Loucy (cell line): Measurements from ENCODE around the gene TNS4.
A peak's percentile ranks its signal among the peaks of the same experiment; 100 is the strongest.

Source experiments
- H2AFZ ChIP-seq: fragments of 200-600 bp; sonication (generic); 2 replicates; pipeline ENCODE4 v1.6.0; 2016; ENCODE audit warnings: antibody characterized with exemption, mild to moderate bottlenecking, low read length, moderate library complexity
- H3F3A ChIP-seq: fragments of 200-600 bp; 2 replicates; pipeline ENCODE4 v1.6.0; 2016; ENCODE audit warnings: antibody characterized with exemption, low read depth, mild to moderate bottlenecking
- H3K27me3 ChIP-seq: fragments of 200-600 bp; sonication (generic); 2 replicates; pipeline ENCODE4 v1.6.1; 2014; ENCODE audit warnings: low read length, mild to moderate bottlenecking; ENCODE audit not compliant: insufficient read depth, poor library complexity, severe bottlenecking
- H3K36me3 ChIP-seq: fragments of 200-600 bp; sonication (generic); 2 replicates; pipeline ENCODE4 v1.6.1; 2016; ENCODE audit warnings: low read length; ENCODE audit not compliant: insufficient read depth
- H3K4me1 ChIP-seq: fragments of 200-600 bp; sonication (generic); 2 replicates; pipeline ENCODE4 v1.5.1; 2014; ENCODE audit warnings: low read length, mild to moderate bottlenecking; ENCODE audit not compliant: insufficient read depth, poor library complexity, severe bottlenecking
- H3K4me2 ChIP-seq: fragments of 200-600 bp; sonication (generic); 2 replicates; pipeline ENCODE4 v1.6.0; 2014; ENCODE audit warnings: antibody characterized with exemption, low read length, low read depth, mild to moderate bottlenecking; ENCODE audit not compliant: poor library complexity, severe bottlenecking
- H3K4me3 ChIP-seq: fragments of 200-600 bp; sonication (generic); 2 replicates; pipeline ENCODE4 v1.5.1; 2014; ENCODE audit warnings: low read length, mild to moderate bottlenecking, mixed read lengths; ENCODE audit not compliant: poor library complexity, severe bottlenecking
- H3K79me2 ChIP-seq: fragments of 200-600 bp; sonication (generic); 2 replicates; pipeline ENCODE4 v1.6.1; 2014; ENCODE audit warnings: low read length; ENCODE audit not compliant: insufficient read depth
- H3K9ac ChIP-seq: fragments of 200-600 bp; sonication (generic); 2 replicates; pipeline ENCODE4 v1.6.0; 2014; ENCODE audit warnings: mild to moderate bottlenecking, low read depth, low read length, moderate library complexity; ENCODE audit not compliant: poor library complexity, severe bottlenecking
- H3K9me2 ChIP-seq: fragments of 200-600 bp; sonication (generic); replicated peaks from 2 replicates; pipeline ENCODE4 v1.6.1; 2016; ENCODE audit warnings: low read depth, low read length, mixed read lengths
- H3K9me3 ChIP-seq: fragments of 200-600 bp; sonication (generic); 2 replicates; pipeline ENCODE4 v1.6.1; 2014; ENCODE audit warnings: mild to moderate bottlenecking, antibody characterized with exemption, low read length, low read depth; ENCODE audit not compliant: insufficient read depth
- H4K20me1 ChIP-seq: fragments of 200-600 bp; sonication (generic); 2 replicates; pipeline ENCODE4 v1.6.0; 2014; ENCODE audit warnings: antibody characterized with exemption, low read length, mild to moderate bottlenecking; ENCODE audit not compliant: insufficient read depth, poor library complexity, severe bottlenecking
- EZH2phosphoT487 ChIP-seq: fragments of 200-600 bp; IDR thresholded peaks from 2 replicates; pipeline ENCODE4 v1.6.1; 2018; ENCODE audit warnings: antibody characterized with exemption, mild to moderate bottlenecking, moderate library complexity, borderline replicate concordance
- TF ChIP-seq, protein P1 (sequence below): fragments of 200-600 bp; sonication (generic); conservative IDR thresholded peaks from 2 replicates; pipeline ENCODE4 v1.5.1; 2014; ENCODE audit warnings: mild to moderate bottlenecking, antibody characterized with exemption, low read length

Gene TNS4

GRCh38 chr17:40448639-40449261 lies 52.7 kb downstream of the TNS4 start:
- no peaks in the 10 kb centered on the region for H3K9me2 ChIP-seq
- H3K4me1 ChIP-seq, result peaks cover 45% of the 10 kb centered on the region
- no peaks in the 10 kb centered on the region for H3K27me3 ChIP-seq
- no peaks in the 10 kb centered on the region for H3K79me2 ChIP-seq
- peak overlapping the region; percentile 49 for H3K9ac ChIP-seq
- H4K20me1 ChIP-seq, result no peaks in the 10 kb centered on the region
- no peaks in the 10 kb centered on the region for H3K9me3 ChIP-seq
- H3F3A ChIP-seq, result no peaks in the 10 kb centered on the region
- H3K36me3 ChIP-seq, result no peaks in the 10 kb centered on the region
- H3K4me3 ChIP-seq, result peak overlapping the region; percentile 44
- TF ChIP-seq, protein P1, sequence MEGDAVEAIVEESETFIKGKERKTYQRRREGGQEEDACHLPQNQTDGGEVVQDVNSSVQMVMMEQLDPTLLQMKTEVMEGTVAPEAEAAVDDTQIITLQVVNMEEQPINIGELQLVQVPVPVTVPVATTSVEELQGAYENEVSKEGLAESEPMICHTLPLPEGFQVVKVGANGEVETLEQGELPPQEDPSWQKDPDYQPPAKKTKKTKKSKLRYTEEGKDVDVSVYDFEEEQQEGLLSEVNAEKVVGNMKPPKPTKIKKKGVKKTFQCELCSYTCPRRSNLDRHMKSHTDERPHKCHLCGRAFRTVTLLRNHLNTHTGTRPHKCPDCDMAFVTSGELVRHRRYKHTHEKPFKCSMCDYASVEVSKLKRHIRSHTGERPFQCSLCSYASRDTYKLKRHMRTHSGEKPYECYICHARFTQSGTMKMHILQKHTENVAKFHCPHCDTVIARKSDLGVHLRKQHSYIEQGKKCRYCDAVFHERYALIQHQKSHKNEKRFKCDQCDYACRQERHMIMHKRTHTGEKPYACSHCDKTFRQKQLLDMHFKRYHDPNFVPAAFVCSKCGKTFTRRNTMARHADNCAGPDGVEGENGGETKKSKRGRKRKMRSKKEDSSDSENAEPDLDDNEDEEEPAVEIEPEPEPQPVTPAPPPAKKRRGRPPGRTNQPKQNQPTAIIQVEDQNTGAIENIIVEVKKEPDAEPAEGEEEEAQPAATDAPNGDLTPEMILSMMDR, result no peak
- no peak for TF ChIP-seq EZH2phosphoT487
- peak overlapping the region; percentile 9; the same call in 1 of the 2 replicates for H2AFZ ChIP-seq
- peak overlapping the region; percentile 61 for H3K4me2 ChIP-seq

- H4K20me1 ChIP-seq, result no peaks in the 10 kb centered on the region
- H2AFZ ChIP-seq, result peak overlapping the region; percentile 9; the same call in 1 of the 2 replicates
- H3K4me2 ChIP-seq, result peak overlapping the region; percentile 61
- H3K9me3 ChIP-seq, result no peaks in the 10 kb centered on the region
- no peak for TF ChIP-seq EZH2phosphoT487
- TF ChIP-seq, protein P1, result no peak
- H3F3A ChIP-seq, result no peaks in the 10 kb centered on the region
- peak overlapping the region; percentile 49 for H3K9ac ChIP-seq
- no peaks in the 10 kb centered on the region for H3K27me3 ChIP-seq
- peak overlapping the region; percentile 44 for H3K4me3 ChIP-seq
- no peaks in the 10 kb centered on the region for H3K9me2 ChIP-seq
- peaks cover 45% of the 10 kb centered on the region for H3K4me1 ChIP-seq
- no peaks in the 10 kb centered on the region for H3K36me3 ChIP-seq
- H3K79me2 ChIP-seq, result no peaks in the 10 kb centered on the region
Observed at GRCh38 chr17:40448213-40448638, 53.2 kb downstream of the TNS4 start.

- H3K9ac ChIP-seq, result peak overlapping the region; percentile 49
Observed at GRCh38 chr17:40447806-40448205, 53.6 kb downstream of the TNS4 start.

More at GRCh38 chr17:40447806-40448205, 53.6 kb downstream of the TNS4 start:
- H4K20me1 ChIP-seq, result no peaks in the 10 kb centered on the region
- no peaks in the 10 kb centered on the region for H3K36me3 ChIP-seq
- H3K9me3 ChIP-seq, result no peaks in the 10 kb centered on the region
- TF ChIP-seq, protein P1, result no peak
- peak overlapping the region; percentile 61 for H3K4me2 ChIP-seq
- H3K4me3 ChIP-seq, result peak overlapping the region; percentile 44
- no peaks in the 10 kb centered on the region for H3F3A ChIP-seq
- H3K79me2 ChIP-seq, result no peaks in the 10 kb centered on the region
- no peaks in the 10 kb centered on the region for H3K9me2 ChIP-seq
- H3K27me3 ChIP-seq, result no peaks in the 10 kb centered on the region
- no peak overlapping the region; the same call in 1 of the 2 replicates for H2AFZ ChIP-seq
- peaks cover 45% of the 10 kb centered on the region for H3K4me1 ChIP-seq
